Right atrium auricular region (tissue), 2 donors: ENCODE measurements around the gene OR2D2. TPM values are rescaled to one million over a fixed set of nuclear protein-coding genes. Genes with fewer than 3 reads are reported as not detected.

Experiments
- DNase-seq: peaks from one replicate; pipeline ENCODE4 v3.0.0-alpha.2; 2019; ENCODE audit warnings: low spot score
- H3K27ac ChIP-seq, 2 donors: fragments of 200-600 bp; sonication (generic); 1 replicate in 1 of 2; 2 replicates in 1 of 2; pipeline ENCODE4 v1.5.1; 2016 to 2019
- H3K27me3 ChIP-seq, 2 donors: fragments of 200-600 bp; sonication (generic); one replicate each; pipeline versions ENCODE4 v1.5.1 to v1.6.0; 2017 to 2019
- H3K36me3 ChIP-seq: fragments of 200-600 bp; sonication (generic); one replicate; pipeline ENCODE4 v1.5.1; 2016
- H3K4me1 ChIP-seq, 2 donors: fragments of 200-600 bp; sonication (generic); one replicate each; pipeline versions ENCODE4 v1.5.1 to v1.6.0; 2017 to 2019
- H3K4me3 ChIP-seq, 2 donors: fragments of 200-600 bp; sonication (generic); 1 replicate in 1 of 2; 2 replicates in 1 of 2; pipeline ENCODE4 v1.5.1; 2017 to 2019; ENCODE audit warnings: mild to moderate bottlenecking in 1 of 2, moderate library complexity in 1 of 2
- H3K9me3 ChIP-seq, 2 donors: fragments of 200-600 bp; sonication (generic); one replicate each; pipeline ENCODE4 v1.5.1; 2019
- total RNA-seq, 2 donors: library from RNA; depleted of rRNA; stranded (reverse); fragments of >200 nt; gene quantifications; one replicate each; pipeline ENCODE4 v1.1.0, GENCODE V29; 2016
- TF ChIP-seq, protein P1 (sequence below), 2 donors: fragments of 200-600 bp; sonication (generic); IDR thresholded peaks; one replicate each; pipeline ENCODE4 v1.5.1; 2019; ENCODE audit warnings: antibody characterized with exemption in 2 of 2

Gene OR2D2
- total RNA-seq, 2 donors from 2014 or later = not detected

DNA sequence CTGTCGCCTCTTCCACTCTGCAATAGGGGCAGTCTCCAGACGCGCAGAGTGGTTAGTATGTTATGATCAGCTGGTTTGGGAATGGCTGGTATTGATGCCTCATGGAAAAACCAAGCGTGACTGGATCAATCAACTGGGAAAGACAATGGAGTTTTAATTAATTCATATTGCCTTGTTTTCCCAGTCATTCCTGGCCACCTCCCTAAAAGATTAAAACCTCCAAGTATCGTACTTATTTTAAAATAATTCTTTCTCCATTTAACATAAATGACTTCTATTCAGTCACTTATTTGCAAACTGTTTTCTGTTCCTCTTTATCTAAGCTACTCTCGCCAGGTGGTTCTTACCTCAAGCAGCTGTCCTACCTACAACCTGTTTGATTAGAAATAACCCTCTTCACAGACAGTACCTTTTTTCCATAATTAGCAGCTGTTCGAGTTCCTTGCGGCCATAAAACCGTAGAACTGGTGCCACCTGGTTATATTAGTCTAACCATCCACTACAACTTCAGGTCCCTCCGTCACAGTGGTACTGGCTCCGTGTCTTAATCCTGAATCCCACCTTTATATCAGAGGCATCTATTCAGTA is 34.8 kb upstream of the OR2D2 start:
- H3K36me3 ChIP-seq = no peaks in the 10 kb centered on the region
- TF ChIP-seq, protein P1, sequence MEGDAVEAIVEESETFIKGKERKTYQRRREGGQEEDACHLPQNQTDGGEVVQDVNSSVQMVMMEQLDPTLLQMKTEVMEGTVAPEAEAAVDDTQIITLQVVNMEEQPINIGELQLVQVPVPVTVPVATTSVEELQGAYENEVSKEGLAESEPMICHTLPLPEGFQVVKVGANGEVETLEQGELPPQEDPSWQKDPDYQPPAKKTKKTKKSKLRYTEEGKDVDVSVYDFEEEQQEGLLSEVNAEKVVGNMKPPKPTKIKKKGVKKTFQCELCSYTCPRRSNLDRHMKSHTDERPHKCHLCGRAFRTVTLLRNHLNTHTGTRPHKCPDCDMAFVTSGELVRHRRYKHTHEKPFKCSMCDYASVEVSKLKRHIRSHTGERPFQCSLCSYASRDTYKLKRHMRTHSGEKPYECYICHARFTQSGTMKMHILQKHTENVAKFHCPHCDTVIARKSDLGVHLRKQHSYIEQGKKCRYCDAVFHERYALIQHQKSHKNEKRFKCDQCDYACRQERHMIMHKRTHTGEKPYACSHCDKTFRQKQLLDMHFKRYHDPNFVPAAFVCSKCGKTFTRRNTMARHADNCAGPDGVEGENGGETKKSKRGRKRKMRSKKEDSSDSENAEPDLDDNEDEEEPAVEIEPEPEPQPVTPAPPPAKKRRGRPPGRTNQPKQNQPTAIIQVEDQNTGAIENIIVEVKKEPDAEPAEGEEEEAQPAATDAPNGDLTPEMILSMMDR (IDR thresholded peaks at IDR 0.05) = no peak
- H3K4me3 ChIP-seq = peak overlapping the region; percentile 43 to 64
- H3K27ac ChIP-seq = peak overlapping the region in 1 of 2 donors; percentile 60
- no peak for DNase-seq
- H3K27me3 ChIP-seq = no peaks in the 10 kb centered on the region
- no peaks in the 10 kb centered on the region for H3K9me3 ChIP-seq
- peaks cover 0 to 12% of the 10 kb centered on the region in 2 donors for H3K4me1 ChIP-seq

DNA sequence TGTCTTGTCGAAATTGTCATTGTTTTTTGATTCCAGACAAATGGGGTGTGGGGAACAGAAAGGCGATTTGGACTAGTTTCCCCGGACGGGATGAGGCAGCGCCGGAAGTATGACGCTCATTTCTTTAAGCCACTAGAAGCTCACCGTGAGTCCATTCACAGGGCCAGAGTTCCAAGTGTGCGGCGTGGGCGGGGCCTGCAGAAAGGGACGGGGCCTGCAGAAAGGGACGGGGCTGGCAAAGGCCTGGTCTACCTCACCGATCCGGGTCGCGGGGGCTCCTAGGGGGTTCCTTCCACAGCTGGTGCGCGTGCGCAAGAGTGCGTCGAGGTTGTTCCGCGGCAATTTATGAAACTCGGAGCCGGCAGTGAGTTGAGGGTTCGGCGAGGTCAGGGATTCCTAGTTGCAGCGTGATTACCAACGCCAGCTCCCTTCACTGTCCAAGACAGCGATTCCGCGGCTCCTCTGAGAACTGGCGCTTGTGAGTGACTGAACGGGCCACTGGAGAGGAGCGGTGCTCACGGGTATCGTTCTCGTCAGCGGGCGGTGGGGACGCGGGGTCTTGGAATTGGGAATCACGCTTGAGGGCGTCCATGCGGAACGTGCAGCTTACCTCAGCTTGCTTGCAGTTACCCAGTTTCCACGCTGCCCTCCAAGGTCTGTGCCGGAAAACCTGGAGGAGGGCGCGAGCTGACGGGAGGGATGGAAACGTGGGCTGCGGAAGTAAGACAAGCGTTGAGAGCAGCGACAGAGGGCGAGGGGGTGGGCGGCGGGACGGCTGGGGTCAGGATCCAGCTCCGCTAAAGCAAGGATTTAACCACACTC is 34.1 kb upstream of the OR2D2 start, which contains the start of gene ZNF215:
TSS of gene ZNF215 (plus strand) at position 219 of the 822 bp plus-strand sequence. CDS start 5,847 bp downstream, outside the sequence.
- Histone ChIP-seq H3K4me3 (peak within 1 kb of the TSS; percentile 43 to 64), H3K36me3 (no peaks in the 10 kb centered on the region), H3K4me1 (peaks cover 0 to 12% of the 10 kb centered on the region in 2 donors), H3K27me3 (no peaks in the 10 kb centered on the region), H3K9me3 (no peaks in the 10 kb centered on the region), H3K27ac (peak within 1 kb of the TSS; percentile 56 to 60)
- peak; percentile 87 for DNase-seq
- TF ChIP-seq, protein P1 (IDR thresholded peaks at IDR 0.05) = no peak

DNA sequence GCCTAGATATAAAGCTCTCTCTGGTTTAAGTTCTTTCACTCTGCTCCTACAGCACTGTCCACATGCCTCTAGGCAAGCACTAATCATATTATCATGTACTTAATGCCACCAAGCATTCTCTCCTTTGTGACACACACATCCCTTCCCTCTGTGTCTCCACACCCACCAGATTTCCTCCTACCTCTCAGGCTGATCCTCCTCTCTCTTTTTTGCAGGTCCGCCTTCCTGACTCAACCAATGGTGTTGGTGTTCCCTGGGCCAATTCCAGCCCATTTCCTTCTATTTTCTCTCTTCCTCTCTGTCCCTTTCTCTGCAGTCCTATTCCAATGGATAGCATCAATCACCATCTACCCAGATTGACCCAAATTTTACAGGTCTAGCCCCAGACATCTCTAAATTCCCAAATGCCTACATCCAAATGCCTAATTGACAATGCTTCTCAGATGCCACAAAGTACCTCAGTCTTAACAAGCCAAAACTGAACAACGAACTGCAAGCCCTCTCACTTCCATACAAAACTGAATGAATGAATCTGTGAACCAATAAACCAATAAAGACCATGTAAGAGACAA is 33.4 kb upstream of the OR2D2 start:
- no peak for DNase-seq
- Histone ChIP-seq H3K9me3 (no peaks in the 10 kb centered on the region), H3K4me3 (peak overlapping the region; percentile 43 to 64), H3K4me1 (peaks cover 0 to 12% of the 10 kb centered on the region in 2 donors), H3K36me3 (no peaks in the 10 kb centered on the region), H3K27me3 (no peaks in the 10 kb centered on the region), H3K27ac (peak overlapping the region in 1 of 2 donors; percentile 56)
- TF ChIP-seq, protein P1 (IDR thresholded peaks at IDR 0.05) = no peak

DNA sequence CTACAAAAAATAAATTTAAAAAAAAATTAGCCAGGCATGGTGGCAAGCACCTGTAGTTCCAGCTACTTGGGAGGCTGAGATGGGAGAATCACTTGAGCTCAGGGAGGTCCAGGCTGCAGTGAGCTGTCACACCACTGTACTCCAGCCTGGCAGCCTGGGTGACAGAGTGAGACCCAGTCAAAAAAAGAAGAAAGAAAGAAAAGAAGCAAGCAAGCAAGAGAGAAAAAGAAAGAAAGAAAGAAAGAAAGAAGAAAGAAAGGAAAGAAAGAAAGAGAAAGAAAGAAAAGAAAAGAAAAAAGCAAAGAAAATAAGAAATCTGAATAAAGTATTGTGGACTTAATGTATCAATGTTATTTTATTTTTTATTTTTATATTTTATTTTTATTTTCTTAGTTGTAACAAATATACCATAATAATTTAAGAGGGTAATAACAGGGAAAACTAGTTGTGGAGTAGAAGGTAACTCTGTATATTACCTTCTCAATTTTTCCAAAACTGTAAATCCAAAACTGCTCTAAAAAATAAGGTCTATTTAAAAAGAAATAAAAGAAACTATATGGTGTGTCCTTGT is 32.8 kb upstream of the OR2D2 start:
- DNase-seq = no peak

DNA sequence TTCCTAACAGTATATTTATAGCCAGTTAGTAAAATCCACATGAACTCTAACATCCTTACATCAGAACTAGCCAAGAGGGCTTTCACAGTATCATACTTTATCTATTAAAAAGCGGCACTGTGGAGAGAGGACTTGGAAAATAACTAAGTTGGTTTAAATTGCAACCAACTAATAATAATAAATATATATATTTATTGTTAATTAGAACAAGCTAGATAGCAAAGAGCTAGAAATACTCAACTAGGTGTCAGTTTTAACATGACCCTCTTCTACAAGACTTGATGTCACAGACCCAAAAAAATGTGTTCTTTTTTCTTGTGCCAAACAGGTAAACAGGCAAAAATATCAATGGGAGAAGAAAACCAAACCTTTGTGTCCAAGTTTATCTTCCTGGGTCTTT is 28.4 kb upstream of the OR2D2 start, which contains the start of gene OR2D3:
TSS of gene OR2D3 (plus strand) at position 301 of the 400 bp plus-strand sequence. CDS start at position 301, 0 bp downstream.
- H3K27ac ChIP-seq = no peak within 1 kb of the TSS
- H3K36me3 ChIP-seq = no peaks in the 10 kb centered on the region
- peaks cover 0 to 3% of the 10 kb centered on the region in 2 donors for H3K27me3 ChIP-seq
- DNase-seq = no peak
- no peaks in the 10 kb centered on the region for H3K9me3 ChIP-seq
- TF ChIP-seq, protein P1 (IDR thresholded peaks at IDR 0.05) = no peak
- no peak within 1 kb of the TSS for H3K4me3 ChIP-seq
- H3K4me1 ChIP-seq = no peaks in the 10 kb centered on the region

More for the DNA sequence above, 32.8 kb upstream of the OR2D2 start:
- TF ChIP-seq, protein P1 (IDR thresholded peaks at IDR 0.05) = no peak
- H3K36me3 ChIP-seq = no peaks in the 10 kb centered on the region
- H3K9me3 ChIP-seq = no peaks in the 10 kb centered on the region
- H3K27ac ChIP-seq = no peak overlapping the region
- no peak overlapping the region for H3K4me3 ChIP-seq
- H3K27me3 ChIP-seq = peaks cover 0 to 3% of the 10 kb centered on the region in 2 donors
- H3K4me1 ChIP-seq = peaks cover 0 to 12% of the 10 kb centered on the region in 2 donors
